Measurements from ENCODE around the gene RAB6B.

Gene RAB6B

GRCh38 chr3:133833267-133833666, 62.4 kb downstream of the RAB6B start:
- Histone ChIP-seq H3K4me1 (ENCODE audit: control insufficient read depth, insufficient read depth, low read length) (no peaks in the 10 kb centered on the region), H3K9ac (ENCODE audit: low read length in 2 of 2) (no peak overlapping the region), H3K9me3 (ENCODE audit: control insufficient read depth in 2 of 2, low read length in 2 of 2) (no peaks in the 10 kb centered on the region), H3K27me3 (ENCODE audit: control insufficient read depth in 1 of 2, insufficient read depth in 2 of 2, low read length in 2 of 2) (no peaks in the 10 kb centered on the region), H3K4me3 (ENCODE audit: low read length in 2 of 2) (no peak overlapping the region), H3K36me3 (ENCODE audit: control insufficient read depth in 2 of 2, insufficient read depth in 2 of 2, low read length in 2 of 2) (peaks cover 5 to 21% of the 10 kb centered on the region in 2 donors), H3K27ac (ENCODE audit: low read length) (no peak overlapping the region)

GRCh38 chr3:133832802-133833144, 62.9 kb downstream of the RAB6B start:
- Histone ChIP-seq H3K4me1 (ENCODE audit: control insufficient read depth, insufficient read depth, low read length) (no peaks in the 10 kb centered on the region), H3K9me3 (ENCODE audit: control insufficient read depth in 2 of 2, low read length in 2 of 2) (no peaks in the 10 kb centered on the region), H3K4me3 (ENCODE audit: low read length in 2 of 2) (no peak overlapping the region), H3K27me3 (ENCODE audit: control insufficient read depth in 1 of 2, insufficient read depth in 2 of 2, low read length in 2 of 2) (no peaks in the 10 kb centered on the region), H3K36me3 (ENCODE audit: control insufficient read depth in 2 of 2, insufficient read depth in 2 of 2, low read length in 2 of 2) (peaks cover 5 to 18% of the 10 kb centered on the region in 2 donors), H3K9ac (ENCODE audit: low read length in 2 of 2) (no peak overlapping the region), H3K27ac (ENCODE audit: low read length) (no peak overlapping the region)

- Histone ChIP-seq H3K4me1 (ENCODE audit: control insufficient read depth, insufficient read depth, low read length) (no peaks in the 10 kb centered on the region), H3K4me3 (ENCODE audit: low read length in 2 of 2) (no peak overlapping the region), H3K27ac (ENCODE audit: low read length) (no peak overlapping the region), H3K36me3 (ENCODE audit: control insufficient read depth in 2 of 2, insufficient read depth in 2 of 2, low read length in 2 of 2) (peaks cover 5 to 13% of the 10 kb centered on the region in 2 donors), H3K9me3 (ENCODE audit: control insufficient read depth in 2 of 2, low read length in 2 of 2) (no peaks in the 10 kb centered on the region), H3K9ac (ENCODE audit: low read length in 2 of 2) (no peak overlapping the region), H3K27me3 (ENCODE audit: control insufficient read depth in 1 of 2, insufficient read depth in 2 of 2, low read length in 2 of 2) (no peaks in the 10 kb centered on the region)
Measured at GRCh38 chr3:133831966-133832801, 63.5 kb downstream of the RAB6B start.

GRCh38 chr3:133830071-133830470, 65.6 kb downstream of the RAB6B start:
- H3K4me1 ChIP-seq (ENCODE audit: control insufficient read depth, insufficient read depth, low read length) = no peaks in the 10 kb centered on the region
- H3K36me3 ChIP-seq (ENCODE audit: control insufficient read depth in 2 of 2, insufficient read depth in 2 of 2, low read length in 2 of 2) = peaks cover 0 to 9% of the 10 kb centered on the region in 2 donors

GRCh38 chr3:133829310-133829707, 66.4 kb downstream of the RAB6B start:
- Histone ChIP-seq H3K27ac (ENCODE audit: low read length) (no peak overlapping the region), H3K9me3 (ENCODE audit: control insufficient read depth in 2 of 2, low read length in 2 of 2) (no peaks in the 10 kb centered on the region), H3K36me3 (ENCODE audit: control insufficient read depth in 2 of 2, insufficient read depth in 2 of 2, low read length in 2 of 2) (peaks cover 4 to 8% of the 10 kb centered on the region in 2 donors), H3K4me1 (ENCODE audit: control insufficient read depth, insufficient read depth, low read length) (no peaks in the 10 kb centered on the region), H3K4me3 (ENCODE audit: low read length in 2 of 2) (no peak overlapping the region), H3K27me3 (ENCODE audit: control insufficient read depth in 1 of 2, insufficient read depth in 2 of 2, low read length in 2 of 2) (no peaks in the 10 kb centered on the region), H3K9ac (ENCODE audit: low read length in 2 of 2) (no peak overlapping the region)

More at GRCh38 chr3:133830071-133830470, 65.6 kb downstream of the RAB6B start:
- Histone ChIP-seq H3K27me3 (ENCODE audit: control insufficient read depth in 1 of 2, insufficient read depth in 2 of 2, low read length in 2 of 2) (no peaks in the 10 kb centered on the region), H3K9me3 (ENCODE audit: control insufficient read depth in 2 of 2, low read length in 2 of 2) (no peaks in the 10 kb centered on the region), H3K27ac (ENCODE audit: low read length) (no peak overlapping the region), H3K4me3 (ENCODE audit: low read length in 2 of 2) (no peak overlapping the region), H3K9ac (ENCODE audit: low read length in 2 of 2) (no peak overlapping the region)

GRCh38 chr3:133828576-133829309, 66.9 kb downstream of the RAB6B start:
- H3K4me3 ChIP-seq (ENCODE audit: low read length in 2 of 2) = no peak overlapping the region
- peaks cover 4 to 13% of the 10 kb centered on the region in 2 donors for H3K36me3 ChIP-seq (ENCODE audit: control insufficient read depth in 2 of 2, insufficient read depth in 2 of 2, low read length in 2 of 2)
- H3K9ac ChIP-seq (ENCODE audit: low read length in 2 of 2) = no peak overlapping the region
- no peaks in the 10 kb centered on the region for H3K27me3 ChIP-seq (ENCODE audit: control insufficient read depth in 1 of 2, insufficient read depth in 2 of 2, low read length in 2 of 2)
- H3K9me3 ChIP-seq (ENCODE audit: control insufficient read depth in 2 of 2, low read length in 2 of 2) = no peaks in the 10 kb centered on the region
- H3K27ac ChIP-seq (ENCODE audit: low read length) = no peak overlapping the region
- no peaks in the 10 kb centered on the region for H3K4me1 ChIP-seq (ENCODE audit: control insufficient read depth, insufficient read depth, low read length)

- Histone ChIP-seq H3K9ac (ENCODE audit: low read length in 2 of 2) (no peak overlapping the region), H3K9me3 (ENCODE audit: control insufficient read depth in 2 of 2, low read length in 2 of 2) (no peaks in the 10 kb centered on the region), H3K36me3 (ENCODE audit: control insufficient read depth in 2 of 2, insufficient read depth in 2 of 2, low read length in 2 of 2) (peaks cover 4 to 17% of the 10 kb centered on the region in 2 donors), H3K27ac (ENCODE audit: low read length) (no peak overlapping the region), H3K4me1 (ENCODE audit: control insufficient read depth, insufficient read depth, low read length) (no peaks in the 10 kb centered on the region), H3K4me3 (ENCODE audit: low read length in 2 of 2) (no peak overlapping the region), H3K27me3 (ENCODE audit: control insufficient read depth in 1 of 2, insufficient read depth in 2 of 2, low read length in 2 of 2) (no peaks in the 10 kb centered on the region)
Measured at GRCh38 chr3:133827684-133828083, 68.0 kb downstream of the RAB6B start.

- Histone ChIP-seq H3K36me3 (ENCODE audit: control insufficient read depth in 2 of 2, insufficient read depth in 2 of 2, low read length in 2 of 2) (peaks cover 6 to 16% of the 10 kb centered on the region in 2 donors), H3K27ac (ENCODE audit: low read length) (no peak overlapping the region)
Measured at GRCh38 chr3:133827136-133827535, 68.5 kb downstream of the RAB6B start.

GRCh38 chr3:133825969-133826727, 69.5 kb downstream of the RAB6B start:
- Histone ChIP-seq H3K9me3 (ENCODE audit: control insufficient read depth in 2 of 2, low read length in 2 of 2) (no peaks in the 10 kb centered on the region), H3K4me3 (ENCODE audit: low read length in 2 of 2) (no peak overlapping the region)

More at GRCh38 chr3:133827136-133827535, 68.5 kb downstream of the RAB6B start:
- Histone ChIP-seq H3K27me3 (ENCODE audit: control insufficient read depth in 1 of 2, insufficient read depth in 2 of 2, low read length in 2 of 2) (no peaks in the 10 kb centered on the region), H3K9ac (ENCODE audit: low read length in 2 of 2) (no peak overlapping the region), H3K4me1 (ENCODE audit: control insufficient read depth, insufficient read depth, low read length) (no peaks in the 10 kb centered on the region), H3K9me3 (ENCODE audit: control insufficient read depth in 2 of 2, low read length in 2 of 2) (no peaks in the 10 kb centered on the region), H3K4me3 (ENCODE audit: low read length in 2 of 2) (no peak overlapping the region)

GRCh38 chr3:133824961-133825485, 70.7 kb downstream of the RAB6B start:
- no peaks in the 10 kb centered on the region for H3K4me1 ChIP-seq (ENCODE audit: control insufficient read depth, insufficient read depth, low read length)
- H3K27ac ChIP-seq (ENCODE audit: low read length) = no peak overlapping the region
- H3K36me3 ChIP-seq (ENCODE audit: control insufficient read depth in 2 of 2, insufficient read depth in 2 of 2, low read length in 2 of 2) = peaks cover 22 to 25% of the 10 kb centered on the region in 2 donors
- H3K9ac ChIP-seq (ENCODE audit: low read length in 2 of 2) = no peak overlapping the region
- H3K27me3 ChIP-seq (ENCODE audit: control insufficient read depth in 1 of 2, insufficient read depth in 2 of 2, low read length in 2 of 2) = no peaks in the 10 kb centered on the region
- H3K4me3 ChIP-seq (ENCODE audit: low read length in 2 of 2) = no peak overlapping the region
- no peaks in the 10 kb centered on the region for H3K9me3 ChIP-seq (ENCODE audit: control insufficient read depth in 2 of 2, low read length in 2 of 2)

More at GRCh38 chr3:133825969-133826727, 69.5 kb downstream of the RAB6B start:
- Histone ChIP-seq H3K27me3 (ENCODE audit: control insufficient read depth in 1 of 2, insufficient read depth in 2 of 2, low read length in 2 of 2) (no peaks in the 10 kb centered on the region), H3K4me1 (ENCODE audit: control insufficient read depth, insufficient read depth, low read length) (no peaks in the 10 kb centered on the region), H3K9ac (ENCODE audit: low read length in 2 of 2) (no peak overlapping the region), H3K27ac (ENCODE audit: low read length) (no peak overlapping the region), H3K36me3 (ENCODE audit: control insufficient read depth in 2 of 2, insufficient read depth in 2 of 2, low read length in 2 of 2) (peaks cover 14 to 18% of the 10 kb centered on the region in 2 donors)

All from stomach smooth muscle (tissue), 2 donors.